MM.1S (cell line): ENCODE results near the gene AMDHD1.

Experiments used
- CTCF ChIP-seq: fragments of 300-600 bp; sonication (generic); IDR thresholded peaks from 2 replicates; pipeline ENCODE4 v1.5.1; 2016; ENCODE audit warnings: antibody characterized with exemption, low read length, mixed read lengths
- EZH2 ChIP-seq: fragments of 300-600 bp; sonication (generic); optimal IDR thresholded peaks from 2 replicates; pipeline ENCODE3; 2017; ENCODE audit warnings: low read depth, mild to moderate bottlenecking, antibody characterized with exemption, low read length, mixed read lengths
- EZH2phosphoT487 ChIP-seq: fragments of 300-600 bp; sonication (generic); IDR thresholded peaks from 2 replicates; pipeline ENCODE4 v1.6.1; 2018; ENCODE audit warnings: antibody characterized with exemption, low read length

- TF ChIP-seq CTCF: peak; percentile 86
- no peak for TF ChIP-seq EZH2
- TF ChIP-seq EZH2phosphoT487: no peak
These were observed 55.6 kb downstream of the AMDHD1 start for GRCh38 chr12:95998611-95999286.
